KBM-7 (cell line): ENCODE results near the gene EML4.

Experiments used
- DNase-seq: peaks from one replicate; pipeline ENCODE4 v3.0.0-alpha.2; 2015
- in situ Hi-C: fragments of 300-500 bp; cut with MboI; formaldehyde crosslinking; loops from 2 replicates; pipeline ENCODE4 v1.14.3; 2020; ENCODE audit warnings: low sequenced_read_pairs, low pct_unique_long_range_greater_than_20kb, mixed read lengths

EML4 gene

GRCh38 chr2:42286268-42286946, 117.3 kb downstream of the EML4 start:
- in situ Hi-C loops = no loop called here

DNA sequence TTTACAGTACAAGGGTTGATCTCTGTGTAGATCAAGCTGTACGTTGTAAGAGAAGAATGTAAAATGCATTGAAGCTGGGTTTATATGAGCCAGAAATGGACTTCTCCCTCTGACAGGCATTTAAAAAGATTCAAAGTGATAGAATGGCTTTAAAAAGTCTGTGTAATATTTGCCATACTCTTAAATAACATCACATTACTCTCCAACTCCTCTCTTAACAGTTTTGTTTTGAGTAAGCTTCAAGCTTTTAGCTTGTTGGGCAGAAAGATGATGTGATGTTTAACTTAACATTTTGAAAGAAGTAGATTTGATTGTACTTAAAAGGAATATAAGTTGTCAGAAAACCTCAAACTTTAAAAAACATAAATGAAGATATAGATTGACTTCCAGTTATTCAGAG, 119.7 kb downstream of the EML4 start:
- no peak for DNase-seq
- in situ Hi-C loops = no loop called here

More at GRCh38 chr2:42286268-42286946, 117.3 kb downstream of the EML4 start:
- DNase-seq = no peak

DNA sequence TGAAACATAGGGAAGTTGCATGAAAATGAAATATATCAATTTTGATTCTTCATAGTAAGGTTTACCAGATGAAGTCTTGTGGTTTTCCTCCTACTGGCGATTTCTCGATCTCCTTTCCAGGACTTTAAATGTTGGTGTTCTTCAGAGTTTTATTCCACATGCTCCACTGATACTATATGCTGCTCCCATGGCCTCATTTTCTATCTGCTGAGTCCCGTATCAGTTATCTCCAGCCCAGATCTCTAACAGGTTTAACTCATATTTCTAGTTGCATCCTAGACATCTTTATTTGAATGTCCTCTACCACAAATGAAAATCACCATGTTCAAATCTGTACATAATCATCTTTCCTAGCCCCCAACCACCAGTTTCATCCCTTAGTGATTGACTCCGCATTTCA, 120.1 kb downstream of the EML4 start:
- in situ Hi-C loops = no loop called here

DNA sequence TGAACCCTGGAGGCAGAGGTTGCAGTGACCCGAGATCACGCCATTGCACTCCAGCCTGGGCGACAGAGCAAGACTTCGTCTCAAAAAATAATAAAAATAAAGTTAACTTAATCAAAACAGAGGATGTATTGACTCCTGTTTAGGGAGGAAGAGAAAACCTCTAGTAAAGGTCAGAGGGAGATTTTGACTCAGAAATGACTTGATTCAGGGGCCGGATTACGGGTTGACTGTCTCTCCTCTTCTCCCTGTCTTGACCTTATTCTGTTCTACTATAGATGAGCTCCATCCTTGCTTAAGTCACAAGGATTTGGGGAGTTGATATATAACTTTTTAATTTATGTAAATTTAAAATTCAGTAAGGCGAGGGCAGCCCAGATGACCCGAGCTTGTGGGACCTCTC, 120.9 kb downstream of the EML4 start:
- DNase-seq = no peak
- in situ Hi-C loops = no loop called here

More for the DNA sequence above, 120.1 kb downstream of the EML4 start:
- no peak for DNase-seq

- DNase-seq = no peak
- in situ Hi-C loops = no loop called here
These were observed 123.9 kb downstream of the EML4 start for GRCh38 chr2:42293019-42293418.

GRCh38 chr2:42296226-42296625, 127.1 kb downstream of the EML4 start:
- no peak for DNase-seq
- in situ Hi-C loops = no loop called here

GRCh38 chr2:42297322-42297936, 128.3 kb downstream of the EML4 start:
- in situ Hi-C loops = no loop called here
- DNase-seq = peak; percentile 49

GRCh38 chr2:42298132-42298531, 129.0 kb downstream of the EML4 start:
- in situ Hi-C loops = no loop called here
- DNase-seq = no peak

- in situ Hi-C loops = no loop called here
- no peak for DNase-seq
These were observed 130.0 kb downstream of the EML4 start for GRCh38 chr2:42298996-42299754.

- in situ Hi-C loops = loop anchor here (25.0 kb wide), 1 partner anchor 438 kb away; no protein-coding TSS in a partner anchor
- no peak for DNase-seq
These were observed 131.4 kb downstream of the EML4 start for GRCh38 chr2:42300527-42300926.

DNA sequence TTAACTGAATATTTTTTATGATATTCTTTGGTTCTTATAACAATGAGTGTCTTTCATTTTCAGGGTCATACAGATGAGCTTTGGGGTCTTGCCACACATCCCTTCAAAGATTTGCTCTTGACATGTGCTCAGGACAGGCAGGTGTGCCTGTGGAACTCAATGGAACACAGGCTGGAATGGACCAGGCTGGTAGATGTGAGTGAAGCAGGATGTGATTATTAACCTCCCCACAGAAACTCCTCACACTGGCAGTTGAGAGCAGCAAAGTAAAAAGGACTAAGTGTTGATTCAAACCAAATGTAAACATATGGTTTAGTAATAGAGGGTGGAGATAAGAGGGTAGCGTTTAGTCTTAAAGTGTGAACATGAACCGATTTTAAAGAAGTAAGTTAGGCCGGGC, 134.1 kb downstream of the EML4 start:
- in situ Hi-C loops = loop anchor here (25.0 kb wide), 1 partner anchor 441 kb away; no protein-coding TSS in a partner anchor
- no peak for DNase-seq

- in situ Hi-C loops = loop anchor here (25.0 kb wide), 1 partner anchor 442 kb away; no protein-coding TSS in a partner anchor
- DNase-seq = no peak
These were observed 135.0 kb downstream of the EML4 start for GRCh38 chr2:42304059-42304713.

DNA sequence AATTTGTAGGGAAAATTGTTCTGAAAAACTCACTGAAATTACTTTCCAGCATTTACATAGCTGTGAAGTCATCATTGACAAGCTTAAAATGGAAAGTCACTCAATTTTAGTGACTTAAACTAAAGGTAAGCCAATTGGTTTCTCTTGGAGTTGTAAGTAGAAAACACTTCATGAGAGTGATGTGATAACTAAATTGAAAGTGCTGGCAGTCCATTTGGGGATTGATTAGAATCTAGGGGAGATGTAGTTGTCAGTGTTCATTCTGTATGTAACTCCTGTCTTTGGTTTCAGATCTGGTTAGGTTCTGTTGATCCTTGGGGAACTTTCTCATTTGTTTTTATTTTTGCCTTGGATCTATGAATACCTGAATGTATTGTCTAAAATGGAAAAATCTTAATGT, 138.0 kb downstream of the EML4 start:
- DNase-seq = no peak
- in situ Hi-C loops = loop anchor here (25.0 kb wide), 1 partner anchor 445 kb away; no protein-coding TSS in a partner anchor

DNA sequence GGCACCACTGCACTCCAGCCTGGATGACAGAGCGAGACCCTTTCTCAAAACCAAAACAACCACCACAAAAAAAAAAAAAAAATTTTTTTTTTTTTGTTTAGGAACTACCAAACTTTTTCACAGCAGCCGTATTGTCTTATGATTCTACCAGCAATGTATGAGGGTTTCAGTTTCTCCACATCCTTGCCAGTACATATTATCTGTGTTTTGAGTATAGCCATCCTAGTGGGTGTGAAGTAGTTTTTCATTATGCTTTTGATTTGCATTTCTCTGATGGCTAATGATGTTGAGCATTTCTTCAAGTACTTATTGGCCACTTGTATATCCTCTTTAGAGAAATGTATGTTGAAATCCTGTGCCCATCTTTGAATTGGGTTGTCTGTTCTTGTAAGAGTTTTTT, 140.2 kb downstream of the EML4 start:
- in situ Hi-C loops = loop anchor here (25.0 kb wide), 1 partner anchor 447 kb away; no protein-coding TSS in a partner anchor
- no peak for DNase-seq

DNA sequence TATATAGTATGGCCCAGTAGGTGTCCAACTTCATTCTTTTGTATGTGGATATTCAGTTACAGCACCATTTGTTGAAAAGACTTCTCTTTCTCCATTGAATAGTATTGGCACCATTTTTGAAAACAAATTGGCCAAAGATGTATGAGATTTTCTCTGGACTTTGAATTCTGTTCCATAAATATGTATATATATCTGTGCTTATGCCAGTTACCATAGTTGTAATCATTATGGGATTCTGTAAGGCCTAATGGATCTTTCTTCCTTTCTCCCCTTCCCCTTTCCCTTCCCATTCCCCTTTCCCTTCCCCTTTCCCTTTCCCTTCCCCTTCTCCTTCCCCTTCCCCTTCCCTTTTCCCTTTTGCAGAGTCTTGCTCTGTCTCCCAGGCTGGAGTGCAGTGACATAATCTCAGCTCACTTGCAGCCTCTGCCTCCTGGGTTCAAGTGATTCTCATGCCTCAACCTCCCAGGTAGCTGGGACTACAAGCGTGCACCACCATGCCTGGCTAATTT, 140.9 kb downstream of the EML4 start:
- in situ Hi-C loops = loop anchor here (25.0 kb wide), 1 partner anchor 448 kb away; no protein-coding TSS in a partner anchor

DNA sequence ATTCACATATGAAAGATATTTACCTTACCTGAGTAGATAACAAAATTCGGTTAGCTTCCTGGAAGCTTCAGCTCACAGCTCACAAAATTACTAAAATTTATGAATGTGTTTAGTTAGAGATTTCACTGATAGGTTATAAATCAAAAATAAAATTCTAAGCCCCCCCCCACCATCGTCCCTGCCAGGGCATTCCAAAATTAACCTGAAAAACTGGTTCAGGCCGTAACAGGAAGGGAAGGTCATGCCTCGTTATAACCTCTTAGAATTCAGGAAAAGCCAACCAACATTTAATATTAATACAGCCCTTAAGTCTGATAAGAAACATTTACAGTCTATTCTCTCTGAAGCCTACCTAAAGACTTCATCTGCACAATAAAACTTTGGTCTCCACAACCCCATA, 143.0 kb downstream of the EML4 start:
- in situ Hi-C loops = loop anchor here (25.0 kb wide), 1 partner anchor 450 kb away; no protein-coding TSS in a partner anchor
- no peak for DNase-seq

More for the DNA sequence above, 140.9 kb downstream of the EML4 start:
- DNase-seq = no peak

DNA sequence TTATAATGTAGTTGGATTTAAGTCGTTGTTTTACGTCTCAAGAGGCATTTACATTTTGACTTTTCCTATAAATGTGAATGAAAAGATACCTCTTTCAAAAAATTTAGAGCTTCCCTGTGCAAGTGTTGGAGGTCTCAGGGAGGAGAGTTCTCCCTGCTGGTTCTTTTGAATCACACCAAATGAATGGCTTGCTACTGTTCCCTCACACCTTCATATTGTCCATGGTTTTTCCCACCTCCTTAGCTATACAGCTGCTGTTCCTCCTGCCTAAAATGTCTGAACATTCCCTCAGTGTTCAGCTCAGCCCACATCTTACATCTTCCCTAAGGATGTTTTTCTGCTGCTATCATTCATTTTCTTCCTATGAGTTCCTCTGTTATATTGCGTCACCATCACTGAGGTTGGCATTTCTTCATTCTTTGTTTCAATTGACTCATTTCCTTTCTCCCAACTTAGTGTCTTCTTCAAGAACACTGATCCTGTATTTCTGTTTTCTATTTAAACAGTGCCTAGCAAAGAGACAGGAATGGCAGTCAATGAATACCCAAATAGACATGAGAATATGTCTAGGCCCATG, 145.8 kb downstream of the EML4 start:
- in situ Hi-C loops = loop anchor here (25.0 kb wide), 1 partner anchor 453 kb away; no protein-coding TSS in a partner anchor

GRCh38 chr2:42315844-42316470, 146.8 kb downstream of the EML4 start:
- in situ Hi-C loops = loop anchor here (25.0 kb wide), 1 partner anchor 454 kb away; no protein-coding TSS in a partner anchor
- DNase-seq = no peak

More for the DNA sequence above, 145.8 kb downstream of the EML4 start:
- DNase-seq = peak; percentile 12
